Stimulated activated CD4-positive, alpha-beta T cell treated with anti-CD3 and anti-CD28 coated beads, Interleukin-4, amount 100 ng/mL, for 1 hour (primary cell): ENCODE measurements around the gene ACR.

ENCODE experiments used
- DNase-seq: peaks from one replicate; pipeline ENCODE4 v3.0.0-alpha.2; 2020

Gene ACR

DNA sequence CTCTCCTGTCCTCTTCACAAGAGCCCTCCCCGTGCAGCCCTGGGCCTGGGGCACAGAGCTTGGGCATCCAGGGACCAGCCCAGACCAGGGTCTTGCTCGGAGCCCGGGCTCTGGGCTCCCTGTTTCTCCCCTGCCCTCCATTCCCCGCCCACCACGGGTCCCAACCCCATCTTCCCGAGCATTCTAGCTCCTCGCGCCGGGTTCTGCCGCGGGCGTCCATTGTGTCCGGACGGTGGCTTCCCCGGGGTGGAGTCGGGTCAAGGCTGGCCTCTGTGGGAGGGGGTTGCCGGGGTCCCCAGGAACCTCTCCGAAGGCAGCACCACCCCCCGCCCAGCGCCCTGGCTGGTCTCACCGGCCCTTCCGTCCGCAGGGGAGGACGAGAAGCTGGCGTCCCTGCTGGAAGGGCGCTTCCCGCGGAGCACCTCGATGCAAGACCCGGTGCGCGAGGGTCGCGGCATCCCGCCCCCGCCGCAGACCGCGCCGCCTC is 18.1 kb upstream of the ACR start:
- DNase-seq, result no peak

DNA sequence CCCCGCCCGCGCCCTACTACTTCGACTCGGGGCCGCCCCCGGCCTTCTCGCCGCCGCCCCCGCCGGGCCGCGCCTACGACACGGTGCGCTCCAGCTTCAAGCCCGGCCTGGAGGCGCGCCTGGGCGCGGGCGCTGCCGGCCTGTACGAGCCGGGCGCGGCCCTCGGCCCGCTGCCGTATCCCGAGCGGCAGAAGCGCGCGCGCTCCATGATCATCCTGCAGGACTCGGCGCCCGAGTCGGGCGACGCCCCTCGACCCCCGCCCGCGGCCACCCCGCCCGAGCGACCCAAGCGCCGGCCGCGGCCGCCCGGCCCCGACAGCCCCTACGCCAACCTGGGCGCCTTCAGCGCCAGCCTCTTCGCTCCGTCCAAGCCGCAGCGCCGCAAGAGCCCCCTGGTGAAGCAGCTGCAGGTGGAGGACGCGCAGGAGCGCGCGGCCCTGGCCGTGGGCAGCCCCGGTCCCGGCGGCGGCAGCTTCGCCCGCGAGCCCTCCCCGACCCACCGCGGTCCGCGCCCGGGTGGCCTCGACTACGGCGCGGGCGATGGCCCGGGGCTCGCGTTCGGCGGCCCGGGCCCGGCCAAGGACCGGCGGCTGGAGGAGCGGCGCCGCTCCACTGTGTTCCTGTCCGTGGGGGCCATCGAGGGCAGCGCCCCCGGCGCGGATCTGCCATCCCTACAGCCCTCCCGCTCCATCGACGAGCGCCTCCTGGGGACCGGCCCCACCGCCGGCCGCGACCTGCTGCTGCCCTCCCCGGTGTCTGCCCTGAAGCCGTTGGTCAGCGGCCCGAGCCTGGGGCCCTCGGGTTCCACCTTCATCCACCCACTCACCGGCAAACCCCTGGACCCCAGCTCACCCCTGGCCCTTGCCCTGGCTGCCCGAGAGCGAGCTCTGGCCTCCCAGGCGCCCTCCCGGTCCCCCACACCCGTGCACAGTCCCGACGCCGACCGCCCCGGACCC is 17.4 kb upstream of the ACR start:
- DNase-seq, result no peak

DNA sequence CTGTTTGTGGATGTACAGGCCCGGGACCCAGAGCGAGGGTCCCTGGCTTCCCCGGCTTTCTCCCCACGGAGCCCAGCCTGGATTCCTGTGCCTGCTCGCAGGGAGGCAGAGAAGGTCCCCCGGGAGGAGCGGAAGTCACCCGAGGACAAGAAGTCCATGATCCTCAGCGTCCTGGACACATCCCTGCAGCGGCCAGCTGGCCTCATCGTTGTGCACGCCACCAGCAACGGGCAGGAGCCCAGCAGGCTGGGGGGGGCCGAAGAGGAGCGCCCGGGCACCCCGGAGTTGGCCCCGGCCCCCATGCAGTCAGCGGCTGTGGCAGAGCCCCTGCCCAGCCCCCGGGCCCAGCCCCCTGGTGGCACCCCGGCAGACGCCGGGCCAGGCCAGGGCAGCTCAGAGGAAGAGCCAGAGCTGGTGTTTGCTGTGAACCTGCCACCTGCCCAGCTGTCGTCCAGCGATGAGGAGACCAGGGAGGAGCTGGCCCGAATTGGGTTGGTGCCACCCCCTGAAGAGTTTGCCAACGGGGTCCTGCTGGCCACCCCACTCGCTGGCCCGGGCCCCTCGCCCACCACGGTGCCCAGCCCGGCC is 16.7 kb upstream of the ACR start:
- DNase-seq, result no peak

DNA sequence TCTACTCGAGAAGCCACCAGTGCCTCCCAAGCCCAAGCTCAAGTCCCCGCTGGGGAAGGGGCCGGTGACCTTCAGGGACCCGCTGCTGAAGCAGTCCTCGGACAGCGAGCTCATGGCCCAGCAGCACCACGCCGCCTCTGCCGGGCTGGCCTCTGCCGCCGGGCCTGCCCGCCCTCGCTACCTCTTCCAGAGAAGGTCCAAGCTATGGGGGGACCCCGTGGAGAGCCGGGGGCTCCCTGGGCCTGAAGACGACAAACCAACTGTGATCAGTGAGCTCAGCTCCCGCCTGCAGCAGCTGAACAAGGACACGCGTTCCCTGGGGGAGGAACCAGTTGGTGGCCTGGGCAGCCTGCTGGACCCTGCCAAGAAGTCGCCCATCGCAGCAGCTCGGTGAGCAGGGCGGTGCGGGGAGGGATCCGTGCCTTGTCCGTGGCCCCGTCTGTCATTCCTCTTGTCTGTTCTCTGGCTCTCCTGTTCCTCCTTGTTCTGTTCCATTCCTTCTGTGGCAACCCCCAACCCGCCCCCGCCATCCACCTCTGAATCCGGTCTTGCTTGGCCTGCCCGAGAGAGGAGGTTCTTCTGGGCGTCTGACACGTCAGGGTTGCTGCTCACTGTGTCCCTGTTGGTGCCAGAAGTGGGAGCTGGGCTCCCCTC is 15.8 kb upstream of the ACR start:
- no peak for DNase-seq

DNA sequence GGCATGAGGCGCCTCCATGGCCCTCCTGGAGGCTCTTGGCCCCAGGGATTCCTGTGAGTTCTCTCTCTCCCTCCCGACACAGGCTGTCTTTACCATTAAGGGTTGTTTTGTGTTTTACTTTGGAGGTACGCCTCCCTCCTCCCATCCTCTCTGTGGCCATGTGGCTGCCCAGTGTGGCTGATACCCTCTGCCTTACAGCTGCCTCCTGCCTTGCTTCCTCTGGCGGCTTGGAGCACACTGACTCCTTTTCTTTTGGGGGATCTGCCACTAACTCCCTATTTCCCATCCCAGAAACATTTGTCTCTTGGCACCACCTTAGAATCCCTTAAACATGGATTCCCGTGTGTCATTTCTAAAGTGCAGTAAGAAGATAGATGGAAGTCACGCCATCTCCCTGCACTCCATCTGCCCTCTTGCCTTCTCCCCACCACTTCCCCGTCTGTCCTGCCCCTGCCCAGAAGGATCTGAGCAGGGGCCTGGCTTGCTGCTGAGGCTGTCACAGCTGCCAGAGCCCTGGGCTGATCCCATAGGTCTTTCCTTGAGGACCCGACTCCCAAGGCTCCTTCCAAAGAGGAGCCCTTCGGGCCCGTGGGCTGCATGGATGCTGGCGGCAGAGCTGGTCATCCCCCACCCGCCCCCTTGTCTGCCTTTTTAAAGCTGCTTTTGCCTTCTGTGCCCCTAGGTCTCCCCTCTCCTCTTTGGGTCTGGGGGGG is 15.1 kb upstream of the ACR start:
- no peak for DNase-seq

DNA sequence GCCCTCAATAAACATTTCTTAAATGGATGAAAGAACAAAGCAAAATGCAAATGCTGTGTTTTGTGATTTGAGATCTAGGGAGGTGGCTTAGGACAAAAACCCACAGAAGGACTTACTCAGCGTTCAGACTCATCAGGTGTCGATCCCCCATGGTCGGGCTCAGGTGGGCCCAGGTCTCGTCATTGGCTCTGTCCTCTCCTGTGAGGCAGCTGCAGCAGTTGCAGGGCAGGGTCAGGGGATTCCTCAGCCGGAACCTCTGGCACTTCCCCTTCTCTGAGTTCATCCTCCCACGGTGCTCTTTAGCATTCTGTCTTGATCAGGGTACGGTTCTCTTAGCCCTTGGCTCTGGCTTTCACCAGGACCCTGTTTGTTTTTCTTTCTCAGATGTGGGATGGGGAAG is 14.0 kb upstream of the ACR start:
- DNase-seq, result no peak

DNA sequence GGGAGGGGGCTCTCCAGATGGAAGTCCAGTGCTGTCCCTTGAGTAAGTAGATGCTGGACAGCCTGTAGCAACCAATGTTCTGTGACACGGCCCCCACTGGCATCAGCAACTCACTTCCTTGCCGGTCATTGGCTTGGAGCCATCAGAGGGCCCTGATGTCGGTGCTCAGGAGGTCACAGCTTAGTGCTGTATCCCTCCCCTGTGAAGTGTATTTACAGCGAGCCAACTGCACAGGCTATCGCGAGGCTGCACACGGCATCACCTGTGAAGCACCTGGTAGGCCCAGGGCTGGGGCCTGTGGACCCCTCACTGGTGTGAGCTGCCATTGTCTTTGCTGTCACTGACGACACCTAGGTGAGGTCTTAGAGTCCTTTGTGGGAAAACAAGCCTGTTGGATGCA is 13.4 kb upstream of the ACR start:
- no peak for DNase-seq

DNA sequence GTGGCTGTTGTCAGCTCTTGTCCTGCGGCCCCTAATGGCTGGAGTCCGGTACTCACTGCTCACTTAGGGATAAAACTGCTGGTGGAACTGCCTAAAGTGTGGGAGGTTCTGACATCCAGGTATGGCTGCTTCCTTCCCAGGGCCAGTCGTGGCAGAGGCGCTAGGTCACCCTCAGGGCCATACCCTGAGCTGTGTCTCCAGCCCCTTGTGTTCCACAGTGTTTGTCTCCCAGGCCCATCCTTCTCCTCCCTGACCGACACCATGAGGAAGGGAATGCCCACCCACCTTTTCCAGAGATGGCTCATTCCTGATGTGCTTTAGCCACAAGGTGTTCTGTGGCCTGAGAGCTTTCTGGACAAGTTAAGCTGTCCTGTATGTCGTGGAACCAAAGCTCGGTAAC is 12.4 kb upstream of the ACR start:
- DNase-seq, result no peak

DNA sequence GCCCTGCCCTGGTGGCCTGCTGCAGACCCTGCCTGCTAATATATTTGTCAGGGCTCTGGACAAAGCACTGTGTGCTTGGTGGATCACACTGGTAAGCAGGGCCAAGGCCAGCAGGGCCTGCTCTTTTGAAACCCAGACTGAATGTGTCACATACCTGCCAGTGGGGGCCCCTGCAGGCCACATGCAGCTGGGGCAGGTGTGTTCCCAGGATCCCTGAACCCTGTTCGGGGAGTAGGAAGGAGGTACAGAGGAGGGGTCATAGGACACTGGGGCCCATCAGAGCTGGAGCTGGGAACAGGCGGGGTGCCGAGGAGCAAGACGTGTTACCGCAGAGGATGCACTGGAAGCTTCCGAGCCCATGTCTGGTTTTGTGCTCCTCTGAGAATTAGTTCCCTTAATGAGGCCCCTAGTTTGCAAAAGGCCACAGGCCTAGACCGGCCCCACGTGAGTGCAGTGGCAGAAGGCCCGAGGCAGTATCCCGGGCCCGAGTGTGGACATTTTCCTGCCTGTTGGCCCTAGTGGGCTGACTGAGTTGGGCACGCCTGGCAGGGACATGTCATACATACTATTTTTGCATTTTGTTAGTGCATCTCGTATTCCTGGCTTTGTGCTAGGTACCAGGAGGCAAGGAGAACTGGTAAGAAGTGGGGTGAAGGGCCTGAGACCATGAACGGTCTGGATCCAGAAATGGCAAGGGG is 11.2 kb upstream of the ACR start:
- no peak for DNase-seq

DNA sequence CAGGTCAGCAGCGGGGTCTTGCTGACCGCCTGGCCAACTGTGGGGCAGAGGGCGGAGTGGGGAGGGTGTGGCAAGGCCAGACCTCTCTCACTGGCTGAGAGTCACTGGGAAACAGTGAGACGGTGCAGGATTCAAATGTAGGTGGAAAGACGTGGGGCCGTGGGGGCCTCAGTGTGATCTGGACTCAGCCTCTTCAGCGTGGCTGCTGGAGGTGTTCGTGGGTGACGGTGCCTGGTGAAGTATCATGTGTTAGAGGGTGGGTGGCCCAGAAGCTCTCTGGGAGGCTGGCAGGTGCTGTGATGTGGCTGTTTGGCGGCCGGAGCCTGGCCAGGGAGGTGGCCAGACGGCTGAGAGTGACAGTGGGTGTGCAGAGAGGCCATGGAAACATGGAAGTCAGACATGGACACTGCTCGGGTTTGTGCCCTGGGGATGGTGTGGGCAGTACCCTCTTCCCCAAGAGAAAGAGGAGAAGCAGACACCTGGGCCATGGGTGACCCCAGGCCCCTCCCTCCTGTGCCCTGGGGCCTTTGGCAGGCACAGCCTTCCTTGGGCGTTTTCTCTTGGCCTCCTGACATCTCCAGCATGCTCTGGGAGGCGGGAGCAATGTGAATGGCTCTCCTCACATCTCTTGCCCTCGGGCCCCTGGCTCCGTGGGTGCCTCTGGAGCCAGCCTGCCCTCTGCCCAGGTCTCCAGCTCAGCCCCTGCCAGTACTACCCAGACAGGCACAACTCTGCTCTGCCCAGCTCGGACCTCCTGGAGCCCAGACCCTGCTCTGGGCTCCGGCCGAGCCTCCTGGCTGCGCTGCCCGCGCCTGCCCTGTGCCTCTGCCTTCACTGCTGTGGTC is 10.1 kb upstream of the ACR start:
- no peak for DNase-seq

DNA sequence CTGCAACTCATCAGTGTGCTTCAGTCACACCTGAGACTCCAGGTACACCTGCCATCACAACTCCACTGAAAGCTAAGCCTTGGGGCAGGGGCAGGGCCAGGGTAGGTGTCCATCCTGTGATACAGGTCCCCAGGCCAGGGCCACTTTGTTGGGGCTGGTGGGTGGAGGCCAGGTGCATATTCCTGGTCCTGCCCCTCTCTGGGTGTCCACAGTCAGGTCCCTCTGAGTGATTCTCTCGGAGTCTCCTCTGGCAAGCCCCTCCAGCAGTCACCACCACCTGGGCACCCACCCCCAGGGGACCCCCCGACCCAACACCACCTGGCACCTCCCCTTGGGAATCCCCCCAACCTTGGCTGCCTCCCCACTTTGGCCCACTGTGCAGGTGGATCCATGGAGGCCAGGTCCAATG is 9.5 kb upstream of the ACR start:
- no peak for DNase-seq

DNA sequence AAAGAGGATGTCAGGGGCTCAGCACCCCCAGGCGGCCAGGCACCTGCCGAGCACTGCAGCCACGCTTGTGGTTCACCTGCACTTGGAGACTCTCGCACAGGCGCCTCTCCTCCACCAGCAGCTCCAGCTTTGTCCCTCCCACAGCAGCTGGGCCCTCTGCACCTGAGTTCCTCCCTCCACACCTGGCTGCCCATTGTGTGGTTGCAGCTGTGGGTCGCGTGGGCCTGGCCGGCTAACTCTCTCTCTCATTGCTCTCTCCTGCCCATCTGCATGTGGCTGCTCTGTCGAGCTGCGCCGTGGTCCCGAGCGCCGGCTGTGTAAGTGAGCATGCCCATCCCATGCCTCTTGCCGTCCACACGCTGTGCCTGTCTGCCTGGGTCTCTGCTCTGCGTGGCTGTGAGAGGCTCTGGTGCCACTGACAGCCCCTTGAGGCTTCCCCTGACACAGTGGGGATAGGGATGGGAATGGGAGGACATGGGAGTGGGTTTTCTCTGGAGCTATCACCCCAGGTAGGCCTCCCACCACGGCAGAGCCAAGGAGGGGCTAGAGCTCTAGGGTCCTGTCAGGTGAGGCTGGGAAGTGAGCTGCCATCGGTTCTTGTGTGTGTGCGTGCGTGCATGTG is 8.5 kb upstream of the ACR start:
- DNase-seq, result no peak

DNA sequence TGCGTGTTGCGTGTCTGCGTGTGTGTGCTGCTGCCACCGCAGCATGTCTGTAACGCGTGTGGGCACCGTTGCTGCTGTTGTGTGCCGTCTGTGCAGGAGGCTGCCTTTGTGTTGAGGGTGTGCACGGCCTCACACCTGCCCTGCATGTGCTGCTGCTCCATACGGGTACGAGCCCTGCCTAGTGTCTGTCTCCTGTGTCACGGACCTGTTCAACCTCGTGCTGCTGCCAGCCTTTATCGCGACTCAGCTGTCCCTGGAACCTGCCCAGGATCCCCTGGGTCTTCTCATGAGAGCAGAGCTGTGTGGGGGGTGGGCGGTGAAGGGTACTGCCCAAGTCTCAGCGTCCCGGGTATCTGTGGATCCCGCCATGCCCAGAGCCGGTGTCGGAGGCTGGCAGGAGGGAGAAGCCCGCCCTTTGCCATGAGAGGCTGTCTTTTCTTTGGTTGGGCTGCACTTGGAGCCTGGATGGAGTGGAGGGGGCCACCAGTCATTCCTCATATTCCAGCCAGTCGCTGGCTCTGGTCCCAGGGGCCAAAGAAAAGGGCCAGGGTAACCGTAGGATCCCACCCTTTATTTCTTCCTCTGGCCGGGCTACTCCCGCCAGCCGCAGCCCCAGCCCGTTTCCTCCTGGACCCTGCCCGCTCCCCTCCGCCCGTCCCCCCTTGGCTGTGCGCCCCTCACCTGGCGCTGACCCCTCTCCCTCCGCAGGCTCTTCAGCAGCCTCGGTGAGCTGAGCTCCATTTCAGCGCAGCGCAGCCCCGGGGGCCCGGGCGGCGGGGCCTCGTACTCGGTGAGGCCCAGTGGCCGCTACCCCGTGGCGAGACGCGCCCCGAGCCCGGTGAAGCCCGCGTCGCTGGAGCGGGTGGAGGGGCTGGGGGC is 7.8 kb upstream of the ACR start:
- DNase-seq, result no peak

DNA sequence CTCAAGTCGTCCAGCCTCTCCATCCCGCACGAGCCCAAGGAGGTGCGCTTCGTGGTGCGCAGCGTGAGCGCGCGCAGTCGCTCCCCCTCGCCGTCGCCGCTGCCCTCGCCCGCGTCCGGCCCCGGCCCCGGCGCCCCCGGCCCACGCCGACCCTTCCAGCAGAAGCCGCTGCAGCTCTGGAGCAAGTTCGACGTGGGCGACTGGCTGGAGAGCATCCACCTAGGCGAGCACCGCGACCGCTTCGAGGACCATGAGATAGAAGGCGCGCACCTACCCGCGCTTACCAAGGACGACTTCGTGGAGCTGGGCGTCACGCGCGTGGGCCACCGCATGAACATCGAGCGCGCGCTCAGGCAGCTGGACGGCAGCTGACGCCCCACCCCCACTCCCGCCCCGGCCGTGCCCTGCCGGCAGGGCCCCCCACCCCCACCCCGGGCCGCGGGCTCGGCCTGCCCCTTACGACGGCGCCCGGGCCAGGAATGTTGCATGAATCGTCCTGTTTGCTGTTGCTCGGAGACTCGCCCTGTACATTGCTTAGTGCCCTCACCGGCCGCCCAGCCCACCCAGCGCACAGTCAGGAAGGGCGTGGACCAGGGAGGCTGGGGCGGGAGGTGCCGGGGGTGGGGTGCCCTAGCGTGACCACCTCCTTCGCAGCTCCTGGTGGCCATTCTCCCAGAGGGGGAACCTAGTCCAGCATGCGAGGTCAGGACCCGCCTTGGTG is 6.9 kb upstream of the ACR start:
- no peak for DNase-seq

DNA sequence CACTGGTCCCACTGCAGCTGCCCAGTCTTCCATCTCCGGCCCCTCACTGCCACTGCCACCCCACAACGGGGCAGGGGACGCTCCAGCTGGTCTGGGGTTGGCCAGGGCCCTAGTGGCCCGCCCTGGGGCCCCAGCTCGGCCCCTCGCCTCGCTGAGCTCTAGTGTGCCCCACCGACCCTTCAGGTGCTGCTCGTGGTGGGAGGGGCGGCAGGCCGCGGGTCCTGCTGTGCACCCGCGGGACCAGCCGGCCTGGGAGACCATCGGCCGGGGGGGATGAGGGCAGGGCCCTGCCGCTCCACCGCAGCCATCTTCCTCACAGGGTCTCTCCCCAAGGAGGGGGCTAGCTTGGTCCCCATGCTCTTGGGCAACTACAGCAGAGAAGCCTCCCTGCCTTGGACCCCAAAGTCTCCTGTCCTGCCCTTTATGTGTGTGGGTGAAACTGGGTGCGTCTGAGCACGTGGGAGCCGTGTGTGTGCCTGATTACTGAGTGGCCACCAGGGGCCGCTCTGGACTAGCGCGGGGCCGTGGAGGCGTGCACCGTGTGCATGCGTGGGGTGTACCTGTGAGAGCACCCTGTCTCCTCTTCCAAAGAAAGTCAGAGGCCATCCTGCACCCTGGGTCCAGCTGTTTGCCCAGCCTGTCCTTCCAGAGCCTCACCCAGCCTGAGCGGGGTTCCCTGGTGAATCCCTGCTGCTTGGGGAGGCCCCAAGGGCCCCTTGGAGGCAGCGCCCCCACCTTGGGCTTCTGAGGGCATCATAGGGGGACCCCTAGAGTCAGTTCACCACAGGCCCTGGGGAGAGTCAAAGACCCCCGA is 6.0 kb upstream of the ACR start:
- DNase-seq, result peak; percentile 62

DNA sequence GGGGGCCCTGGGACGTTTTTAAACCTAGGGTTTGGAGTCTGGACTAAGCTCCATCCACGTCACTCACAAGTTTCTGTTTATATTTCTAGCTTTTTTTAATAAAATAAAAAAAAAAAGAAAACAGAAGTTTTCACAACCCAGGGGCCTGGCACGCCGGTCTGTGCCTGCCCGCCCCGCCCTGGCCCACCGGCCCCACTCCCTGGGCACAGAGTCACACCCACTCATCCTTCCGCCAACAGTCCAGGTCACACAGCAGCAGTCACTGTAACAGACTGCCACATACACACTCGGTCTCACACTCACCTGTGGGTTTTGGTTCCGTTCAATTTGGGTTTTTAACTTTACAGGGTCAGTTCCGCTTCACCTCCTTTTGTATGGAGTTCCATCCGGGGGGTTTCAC is 5.3 kb upstream of the ACR start:
- no peak for DNase-seq

DNA sequence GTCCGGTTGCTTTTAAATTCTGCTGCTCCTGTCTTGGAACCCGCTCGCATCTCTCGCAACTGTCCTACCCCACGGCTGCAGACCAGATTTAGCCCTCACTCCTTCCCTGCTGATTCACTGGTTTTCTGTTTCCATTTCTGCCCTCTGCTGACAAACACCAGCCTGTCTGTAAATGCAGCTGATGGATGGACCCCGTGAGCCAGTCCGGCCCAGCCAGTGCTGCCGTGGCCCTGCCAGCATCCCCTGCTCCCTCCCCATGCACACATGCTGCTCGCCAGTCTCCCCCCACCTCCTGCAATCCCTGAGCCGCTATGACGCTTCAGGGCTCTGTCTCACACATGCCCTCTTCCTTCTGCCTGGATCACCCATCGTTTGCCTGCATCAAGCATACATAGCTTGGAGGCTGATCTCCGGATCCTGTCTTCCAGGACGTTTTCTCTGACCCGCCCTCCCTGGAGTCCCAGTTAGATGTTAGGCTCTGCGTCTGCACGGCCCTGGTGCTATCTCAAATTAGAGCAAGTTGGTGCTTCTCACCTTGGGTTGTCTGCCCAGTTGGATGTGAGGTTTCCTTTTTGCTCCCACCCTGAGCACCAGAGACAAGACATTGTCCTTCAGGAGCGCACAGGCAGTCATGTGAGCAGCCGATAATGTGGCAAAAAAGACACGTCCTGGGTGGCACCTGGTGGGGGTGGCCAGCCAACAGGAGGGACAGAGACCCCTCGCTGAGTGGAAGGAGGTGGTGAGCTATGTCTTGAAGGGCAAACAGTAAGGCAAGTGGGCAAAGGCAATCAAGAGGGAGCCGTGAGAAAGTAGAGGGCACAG is 4.3 kb upstream of the ACR start:
- DNase-seq, result no peak

DNA sequence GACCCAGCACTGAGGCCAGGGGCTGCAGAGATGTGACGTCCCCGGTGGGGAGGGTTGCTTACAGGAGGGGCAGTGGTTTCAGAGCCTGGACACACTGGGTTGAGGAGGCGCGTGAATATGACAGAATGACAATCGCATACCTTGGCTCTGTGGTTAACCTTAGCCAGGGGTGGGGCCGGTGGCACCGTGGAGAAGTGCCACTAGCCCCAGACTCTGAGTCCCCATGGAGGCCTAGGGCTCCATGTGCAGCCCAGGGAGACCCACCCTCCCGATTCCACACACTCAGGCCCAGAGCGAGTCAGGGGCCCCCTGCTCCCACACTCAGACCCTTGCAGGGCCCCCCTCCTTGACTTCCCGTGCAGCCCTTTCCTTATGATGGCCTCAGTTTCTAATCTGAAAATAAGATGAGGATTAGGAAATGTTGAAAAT is 3.6 kb upstream of the ACR start:
- no peak for DNase-seq
